ENCODE results near the gene HMGCR. TPM values are rescaled to one million over a fixed set of nuclear protein-coding genes. Genes with fewer than 3 reads are reported as not detected.

HMGCR gene
- total RNA-seq, 1 experiment from 2014 or later: 22.0 TPM

- intact Hi-C loops (cut with micrococcal nuclease): no loop called here
- ChIA-PET POLR2A (ENCODE audit: unreplicated experiment) (interaction anchor here (0.6 kb wide), 1 partner anchor 393 kb away, joined by 3 read pairs; no protein-coding TSS in a partner anchor), CTCF (no interaction called here)
- no peaks in the 10 kb centered on the region for H3F3A ChIP-seq (ENCODE audit: low read length, unreplicated experiment)
- peak overlapping the region; percentile 10; the same call in 1 of the 2 replicates for H3K27ac ChIP-seq (ENCODE audit: low read length)
- no peak overlapping the region for H2AFZ ChIP-seq (ENCODE audit: low read length)
- H4K20me1 ChIP-seq (ENCODE audit: low read length): peaks cover 33% of the 10 kb centered on the region
- no peaks in the 10 kb centered on the region for H3K27me3 ChIP-seq (ENCODE audit: low read length)
- H3K4me3 ChIP-seq (ENCODE audit: low read length): no peak overlapping the region
- H3K4me1 ChIP-seq (ENCODE audit: insufficient read depth, low read length): peaks cover 32% of the 10 kb centered on the region
- BruUV-seq (replicated peaks): no TSS peak
- no peak for TF ChIP-seq CTCF (conservative IDR thresholded peaks at IDR 0.05; ENCODE audit: low read depth, low read length)
- TF ChIP-seq EZH2 (IDR thresholded peaks at IDR 0.05; ENCODE audit: low read length, unreplicated experiment): no peak
- no peak for TF ChIP-seq EZH2phosphoT487 (IDR thresholded peaks at IDR 0.05; ENCODE audit: borderline replicate concordance, low read length)
- peaks cover 71% of the 10 kb centered on the region for H3K79me2 ChIP-seq (ENCODE audit: low read length)
- DNase-seq (peak; percentile 80), ATAC-seq (no peak)
- peaks cover 14% of the 10 kb centered on the region for H3K36me3 ChIP-seq (ENCODE audit: low read depth, low read length)
- no peaks in the 10 kb centered on the region for H3K9me2 ChIP-seq (replicated peaks; ENCODE audit: low read length)
- peak overlapping the region; percentile 48 for H3K4me2 ChIP-seq (ENCODE audit: low read length)
- H3K9me3 ChIP-seq (ENCODE audit: low read length): no peaks in the 10 kb centered on the region
- H3K9ac ChIP-seq (ENCODE audit: low read length): no peak overlapping the region
Measured at GRCh38 chr5:75340714-75341478, 3.9 kb downstream of the HMGCR start.

- TF ChIP-seq CTCF (conservative IDR thresholded peaks at IDR 0.05; ENCODE audit: low read depth, low read length) (no peak), EZH2 (IDR thresholded peaks at IDR 0.05; ENCODE audit: low read length, unreplicated experiment) (no peak), EZH2phosphoT487 (IDR thresholded peaks at IDR 0.05; ENCODE audit: borderline replicate concordance, low read length) (no peak)
- H3K27ac ChIP-seq (ENCODE audit: low read length): no peak overlapping the region
- no peak overlapping the region for H3K9ac ChIP-seq (ENCODE audit: low read length)
- peaks cover 33% of the 10 kb centered on the region for H4K20me1 ChIP-seq (ENCODE audit: low read length)
- CTCF ChIA-PET: no interaction called here
- H3K36me3 ChIP-seq (ENCODE audit: low read depth, low read length): peaks cover 20% of the 10 kb centered on the region
- POLR2A ChIA-PET (ENCODE audit: unreplicated experiment): no interaction called here
- no TSS peak for BruUV-seq (replicated peaks)
- no peaks in the 10 kb centered on the region for H3K9me2 ChIP-seq (replicated peaks; ENCODE audit: low read length)
- no peak overlapping the region for H3K4me3 ChIP-seq (ENCODE audit: low read length)
- no peak overlapping the region for H2AFZ ChIP-seq (ENCODE audit: low read length)
- H3F3A ChIP-seq (ENCODE audit: low read length, unreplicated experiment): no peaks in the 10 kb centered on the region
- intact Hi-C loops (cut with micrococcal nuclease): no loop called here
- H3K9me3 ChIP-seq (ENCODE audit: low read length): no peaks in the 10 kb centered on the region
- H3K4me2 ChIP-seq (ENCODE audit: low read length): no peak overlapping the region
- ATAC-seq: no peak
- H3K79me2 ChIP-seq (ENCODE audit: low read length): peaks cover 71% of the 10 kb centered on the region
- no peaks in the 10 kb centered on the region for H3K27me3 ChIP-seq (ENCODE audit: low read length)
- no peak for DNase-seq
- H3K4me1 ChIP-seq (ENCODE audit: insufficient read depth, low read length): peaks cover 30% of the 10 kb centered on the region
Measured at GRCh38 chr5:75341934-75342333, 4.9 kb downstream of the HMGCR start.

- Histone ChIP-seq H2AFZ (ENCODE audit: low read length) (no peak overlapping the region), H4K20me1 (ENCODE audit: low read length) (peaks cover 33% of the 10 kb centered on the region), H3K36me3 (ENCODE audit: low read depth, low read length) (peaks cover 24% of the 10 kb centered on the region), H3K79me2 (ENCODE audit: low read length) (peaks cover 63% of the 10 kb centered on the region), H3K4me1 (ENCODE audit: insufficient read depth, low read length) (peaks cover 30% of the 10 kb centered on the region), H3K4me2 (ENCODE audit: low read length) (no peak overlapping the region), H3K27me3 (ENCODE audit: low read length) (no peaks in the 10 kb centered on the region), H3K9me3 (ENCODE audit: low read length) (no peaks in the 10 kb centered on the region), H3K27ac (ENCODE audit: low read length) (no peak overlapping the region), H3K9ac (ENCODE audit: low read length) (no peak overlapping the region), H3K4me3 (ENCODE audit: low read length) (no peak overlapping the region), H3K9me2 (replicated peaks; ENCODE audit: low read length) (no peaks in the 10 kb centered on the region), H3F3A (ENCODE audit: low read length, unreplicated experiment) (no peaks in the 10 kb centered on the region)
- ChIA-PET POLR2A (ENCODE audit: unreplicated experiment) (no interaction called here), CTCF (no interaction called here)
- TF ChIP-seq EZH2phosphoT487 (IDR thresholded peaks at IDR 0.05; ENCODE audit: borderline replicate concordance, low read length) (no peak), CTCF (conservative IDR thresholded peaks at IDR 0.05; ENCODE audit: low read depth, low read length) (no peak), EZH2 (IDR thresholded peaks at IDR 0.05; ENCODE audit: low read length, unreplicated experiment) (no peak)
- intact Hi-C loops (cut with micrococcal nuclease): no loop called here
- no peak for ATAC-seq
- peak; percentile 20 for DNase-seq
- no TSS peak for BruUV-seq (replicated peaks)
Measured at GRCh38 chr5:75342836-75343235, 5.8 kb downstream of the HMGCR start.

Data from PC-3 (cell line).